M059J (cell line): Measurements from ENCODE around the gene NRP1. TPM values are rescaled to one million over a fixed set of nuclear protein-coding genes. Genes with fewer than 3 reads are reported as not detected.
A peak's percentile ranks its signal among the peaks of the same experiment; 100 is the strongest.

Source experiments
- DNase-seq: peaks from one replicate; pipeline ENCODE4 v3.0.0-alpha.2; 2012; ENCODE audit warnings: low read depth
- total RNA-seq: library from RNA; depleted of rRNA; stranded (reverse); fragments of >200 nt; shearing (Covaris generic); gene quantifications from 2 replicates; pipeline ENCODE4 v1.2.3, GENCODE V29; 2014

The NRP1 gene
- total RNA-seq, 1 experiment from 2014 or later = 106 TPM

GRCh38 chr10:33186150-33186549, 148.3 kb downstream of the NRP1 start:
- no peak for DNase-seq

- no peak for DNase-seq
These were observed 150.8 kb downstream of the NRP1 start for GRCh38 chr10:33183655-33184054.

- DNase-seq = no peak
These were observed 153.5 kb downstream of the NRP1 start for GRCh38 chr10:33180921-33181320.

GRCh38 chr10:33180390-33180789, 154.1 kb downstream of the NRP1 start:
- DNase-seq = peak; percentile 38

GRCh38 chr10:33179067-33179466, 155.4 kb downstream of the NRP1 start:
- DNase-seq = peak; percentile 14

GRCh38 chr10:33178026-33178755, 156.3 kb downstream of the NRP1 start:
- no peak for DNase-seq

- no peak for DNase-seq
These were observed 157.8 kb downstream of the NRP1 start for GRCh38 chr10:33176688-33177087.

GRCh38 chr10:33174674-33175434, 159.6 kb downstream of the NRP1 start:
- peak; percentile 11 for DNase-seq

GRCh38 chr10:33165911-33166310, 168.6 kb downstream of the NRP1 start:
- no peak for DNase-seq

GRCh38 chr10:33164060-33164709, 170.3 kb downstream of the NRP1 start:
- DNase-seq = peak; percentile 62

GRCh38 chr10:33162248-33162575, 172.3 kb downstream of the NRP1 start:
- no peak for DNase-seq

- DNase-seq = no peak
These were observed 172.8 kb downstream of the NRP1 start for GRCh38 chr10:33161550-33162247.

- no peak for DNase-seq
These were observed 174.3 kb downstream of the NRP1 start for GRCh38 chr10:33160151-33160550.

- DNase-seq = peak; percentile 72
These were observed 177.4 kb downstream of the NRP1 start for GRCh38 chr10:33157103-33157502.

GRCh38 chr10:33155720-33156638, 178.5 kb downstream of the NRP1 start:
- DNase-seq = peak; percentile 73

- no peak for DNase-seq
These were observed 179.9 kb downstream of the NRP1 start for GRCh38 chr10:33154590-33154989.

- no peak for DNase-seq
These were observed 180.5 kb downstream of the NRP1 start for GRCh38 chr10:33153968-33154327.

GRCh38 chr10:33153251-33153967, 181.1 kb downstream of the NRP1 start:
- DNase-seq = no peak

- DNase-seq = no peak
These were observed 181.7 kb downstream of the NRP1 start for GRCh38 chr10:33152750-33153149.

GRCh38 chr10:33152146-33152545, 182.3 kb downstream of the NRP1 start:
- no peak for DNase-seq
